Stimulated activated CD4-positive, alpha-beta T cell treated with anti-CD3 and anti-CD28 coated beads, Interleukin-4, amount 100 ng/mL, for 24 hours (primary cell): ENCODE results near the gene ACSL6.

Experiments used
- DNase-seq: peaks from one replicate; pipeline ENCODE4 v3.0.0-alpha.2; 2020

The ACSL6 gene

GRCh38 chr5:132013006-132013689, 1.7 kb upstream of the ACSL6 start:
- no peak for DNase-seq

GRCh38 chr5:132012371-132013005, 1.0 kb upstream of the ACSL6 start:
- DNase-seq = no peak

- DNase-seq = no peak
Observed at GRCh38 chr5:132010989-132011621, 353 bp downstream of the ACSL6 start.

- no peak for DNase-seq
Observed at GRCh38 chr5:132010645-132010988, 841 bp downstream of the ACSL6 start.

- no peak for DNase-seq
Observed at GRCh38 chr5:132009706-132010405, 1.6 kb downstream of the ACSL6 start.

- DNase-seq = no peak
Observed at GRCh38 chr5:132008961-132009680, 2.3 kb downstream of the ACSL6 start.

- DNase-seq = no peak
Observed at GRCh38 chr5:132008163-132008473, 3.3 kb downstream of the ACSL6 start.

GRCh38 chr5:132007399-132008162, 3.9 kb downstream of the ACSL6 start:
- peak; percentile 82 for DNase-seq

GRCh38 chr5:132006331-132007120, 4.9 kb downstream of the ACSL6 start:
- DNase-seq = no peak

- DNase-seq = no peak
Observed at GRCh38 chr5:132005591-132005990, 5.9 kb downstream of the ACSL6 start.

- DNase-seq = no peak
Observed at GRCh38 chr5:132003982-132004381, 7.5 kb downstream of the ACSL6 start.

GRCh38 chr5:132003170-132003744, 8.2 kb downstream of the ACSL6 start:
- DNase-seq = no peak

- no peak for DNase-seq
Observed at GRCh38 chr5:132002757-132003156, 8.7 kb downstream of the ACSL6 start.

- DNase-seq = no peak
Observed at GRCh38 chr5:132001647-132002561, 9.6 kb downstream of the ACSL6 start.

GRCh38 chr5:132000677-132001453, 10.6 kb downstream of the ACSL6 start:
- no peak for DNase-seq

- DNase-seq = no peak
Observed at GRCh38 chr5:132000241-132000490, 11.3 kb downstream of the ACSL6 start.

GRCh38 chr5:131999441-132000240, 11.8 kb downstream of the ACSL6 start:
- DNase-seq = no peak

- no peak for DNase-seq
Observed at GRCh38 chr5:131999041-131999440, 12.4 kb downstream of the ACSL6 start.
